Measurements from ENCODE around the gene MTX1.

The MTX1 gene

DNA sequence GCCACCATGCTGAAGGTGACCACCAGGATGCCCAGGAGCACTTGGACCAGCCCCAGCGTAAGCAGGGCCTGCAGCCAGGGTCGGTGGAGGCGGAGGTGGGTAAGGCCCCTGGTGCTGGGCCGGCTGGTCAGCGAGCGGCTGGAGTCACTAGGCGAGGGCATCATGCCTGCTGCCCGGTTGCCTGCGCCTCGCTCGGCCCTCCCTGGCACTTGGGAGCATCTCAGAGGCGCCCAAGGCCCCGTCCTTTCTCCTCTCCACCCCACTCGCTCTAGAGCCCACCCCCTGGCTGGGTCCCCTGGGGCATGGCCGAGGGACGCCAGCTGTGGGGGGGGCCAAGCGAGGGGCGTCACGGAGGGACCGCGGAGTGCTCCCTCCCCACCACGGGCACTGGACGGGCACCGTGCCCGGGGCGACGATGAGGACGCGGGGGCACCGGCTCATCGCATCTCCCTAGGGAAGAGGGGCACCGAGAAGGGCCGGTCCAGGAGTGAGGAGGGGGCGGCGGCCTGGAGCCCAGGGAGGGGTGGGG is 46.3 kb downstream of the MTX1 start:
- Histone ChIP-seq H3K79me2 (ENCODE audit: control insufficient read depth, insufficient read depth, low read length, unreplicated experiment) (peaks cover 17% of the 10 kb centered on the region), H3K27me3 (ENCODE audit: insufficient read depth, low read length) (no peaks in the 10 kb centered on the region), H2AFZ (ENCODE audit: low read length, unreplicated experiment) (peak overlapping the region; percentile 84), H3K4me3 (ENCODE audit: low read depth, low read length) (peak overlapping the region; percentile 95), H3K27ac (ENCODE audit: low read depth, low read length) (peak overlapping the region; percentile 65; the same call in 1 of the 2 replicates), H3K36me3 (ENCODE audit: insufficient read depth, low read length) (peaks cover 4% of the 10 kb centered on the region), H3K4me1 (ENCODE audit: control insufficient read depth, insufficient read depth, low read length, unreplicated experiment) (peaks cover 26% of the 10 kb centered on the region)

DNA sequence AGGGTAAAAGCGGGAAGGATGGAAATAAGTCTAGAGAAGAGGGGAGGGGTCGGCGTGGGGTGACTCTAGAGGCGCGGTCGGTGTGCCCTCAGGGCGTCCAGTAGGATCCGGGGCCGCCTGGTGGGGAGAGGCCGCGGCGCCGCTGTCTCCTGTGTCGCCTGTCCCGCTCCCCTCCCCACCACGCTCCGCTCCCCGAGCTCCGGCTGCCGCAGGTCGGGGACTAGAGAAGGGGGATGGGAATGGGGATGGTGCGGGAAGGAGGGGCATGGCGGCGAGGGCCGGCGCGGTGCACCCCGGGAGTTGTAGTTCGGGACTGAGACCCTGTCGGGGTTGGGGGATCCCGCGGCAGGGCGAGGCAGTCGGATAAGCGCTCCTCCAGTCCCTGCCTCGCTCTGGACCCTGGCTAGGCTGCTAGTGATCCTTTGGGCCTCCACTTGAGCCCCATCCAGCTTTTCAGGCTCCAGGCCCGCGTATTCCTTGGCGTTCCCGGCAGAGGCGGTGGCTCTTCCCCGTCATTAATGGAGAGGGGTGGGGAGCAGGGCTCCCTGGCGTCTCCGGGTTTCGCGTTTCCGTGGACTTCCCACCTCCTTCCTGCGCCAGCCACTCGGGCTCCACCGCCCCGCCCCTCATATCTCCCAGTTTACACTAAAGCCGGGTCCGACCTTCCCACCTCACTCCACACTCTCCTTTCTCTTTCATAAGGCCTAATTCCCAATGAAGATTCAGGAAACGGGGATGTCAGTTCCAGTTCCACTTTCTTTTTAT is 46.9 kb downstream of the MTX1 start, which contains the start of gene ENTREP3:
Gene ENTREP3 (minus strand): TSS at position 241 of the 765 bp plus-strand sequence. CDS start 606 bp downstream, outside the sequence.
- H3K4me3 ChIP-seq (ENCODE audit: low read depth, low read length), result peak within 1 kb of the TSS; percentile 95
- peak within 1 kb of the TSS; percentile 65 for H3K27ac ChIP-seq (ENCODE audit: low read depth, low read length)
- H3K4me1 ChIP-seq (ENCODE audit: control insufficient read depth, insufficient read depth, low read length, unreplicated experiment), result peaks cover 24% of the 10 kb centered on the region
- peaks cover 21% of the 10 kb centered on the region for H3K79me2 ChIP-seq (ENCODE audit: control insufficient read depth, insufficient read depth, low read length, unreplicated experiment)
- H2AFZ ChIP-seq (ENCODE audit: low read length, unreplicated experiment), result peak within 1 kb of the TSS; percentile 84
- peaks cover 4% of the 10 kb centered on the region for H3K36me3 ChIP-seq (ENCODE audit: insufficient read depth, low read length)
- no peaks in the 10 kb centered on the region for H3K27me3 ChIP-seq (ENCODE audit: insufficient read depth, low read length)

DNA sequence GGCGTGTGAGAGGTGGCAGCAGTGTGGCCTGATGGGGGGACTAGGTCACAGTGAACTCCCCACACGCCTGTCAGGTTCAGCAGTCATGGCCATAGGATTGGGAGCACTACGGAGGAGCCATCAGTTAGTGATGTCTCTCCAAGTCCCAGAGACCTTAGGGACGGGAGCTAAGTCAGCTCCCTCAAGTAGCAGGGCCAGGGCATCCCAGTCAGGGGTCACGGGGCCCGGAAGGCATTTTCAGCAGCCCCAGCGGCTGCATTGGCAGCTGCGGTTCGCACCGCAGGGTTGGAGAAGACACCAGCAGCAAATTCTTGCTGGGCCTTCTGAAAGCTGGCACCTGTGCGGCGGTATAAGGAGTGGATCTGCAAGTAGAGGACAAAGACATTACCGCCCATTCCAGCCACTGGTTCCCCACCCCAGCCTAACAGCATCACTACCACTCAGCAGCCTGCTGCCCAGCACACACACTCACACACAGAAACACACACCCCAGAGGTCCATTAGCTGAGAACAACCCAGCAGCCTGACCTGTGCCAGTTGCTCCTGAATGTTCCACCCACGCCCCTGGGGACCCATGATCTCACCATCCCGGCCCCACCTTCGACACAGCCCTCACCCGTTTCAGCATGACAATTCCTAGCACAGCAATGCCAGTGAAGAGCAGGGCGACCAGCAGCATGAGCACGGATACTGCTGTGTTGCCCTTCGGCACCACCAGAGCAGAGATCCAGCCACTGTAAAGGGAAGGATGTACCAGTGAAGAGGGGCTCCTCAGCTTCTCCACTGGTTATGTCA is 47.8 kb downstream of the MTX1 start:
- H3K4me3 ChIP-seq (ENCODE audit: low read depth, low read length), result peak overlapping the region; percentile 95

DNA sequence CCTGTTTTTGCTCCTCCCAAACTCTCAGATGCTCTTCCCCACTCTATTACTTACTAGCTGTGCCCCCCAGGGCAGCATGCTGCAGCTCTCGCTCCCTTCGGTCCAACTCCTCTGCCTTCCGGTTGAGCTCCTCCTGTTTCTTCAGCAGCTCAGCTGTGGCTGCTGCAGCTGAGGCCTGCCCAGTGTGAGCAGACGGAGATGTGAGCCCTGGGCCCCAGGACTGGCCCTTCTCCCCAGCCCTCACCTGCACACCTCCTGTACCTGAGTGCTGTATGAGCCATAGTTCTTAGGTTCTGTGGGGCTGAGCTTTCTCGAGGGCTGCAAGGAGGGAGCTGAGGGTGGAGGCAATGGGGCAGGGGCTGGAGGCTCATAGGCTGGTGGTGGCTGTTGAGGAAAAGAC is 51.8 kb downstream of the MTX1 start:
- Histone ChIP-seq H3K27me3 (ENCODE audit: insufficient read depth, low read length) (no peaks in the 10 kb centered on the region), H2AFZ (ENCODE audit: low read length, unreplicated experiment) (no peak overlapping the region), H3K36me3 (ENCODE audit: insufficient read depth, low read length) (peaks cover 12% of the 10 kb centered on the region), H3K79me2 (ENCODE audit: control insufficient read depth, insufficient read depth, low read length, unreplicated experiment) (peaks cover 17% of the 10 kb centered on the region), H3K4me1 (ENCODE audit: control insufficient read depth, insufficient read depth, low read length, unreplicated experiment) (peaks cover 17% of the 10 kb centered on the region), H3K27ac (ENCODE audit: low read depth, low read length) (no peak overlapping the region), H3K4me3 (ENCODE audit: low read depth, low read length) (no peak overlapping the region; the same call in 1 of the 2 replicates)

More for the DNA sequence above, 47.8 kb downstream of the MTX1 start:
- Histone ChIP-seq H3K36me3 (ENCODE audit: insufficient read depth, low read length) (peaks cover 4% of the 10 kb centered on the region), H3K4me1 (ENCODE audit: control insufficient read depth, insufficient read depth, low read length, unreplicated experiment) (peaks cover 28% of the 10 kb centered on the region), H3K27me3 (ENCODE audit: insufficient read depth, low read length) (no peaks in the 10 kb centered on the region), H3K79me2 (ENCODE audit: control insufficient read depth, insufficient read depth, low read length, unreplicated experiment) (peaks cover 29% of the 10 kb centered on the region), H2AFZ (ENCODE audit: low read length, unreplicated experiment) (no peak overlapping the region), H3K27ac (ENCODE audit: low read depth, low read length) (peak overlapping the region; percentile 65)

DNA sequence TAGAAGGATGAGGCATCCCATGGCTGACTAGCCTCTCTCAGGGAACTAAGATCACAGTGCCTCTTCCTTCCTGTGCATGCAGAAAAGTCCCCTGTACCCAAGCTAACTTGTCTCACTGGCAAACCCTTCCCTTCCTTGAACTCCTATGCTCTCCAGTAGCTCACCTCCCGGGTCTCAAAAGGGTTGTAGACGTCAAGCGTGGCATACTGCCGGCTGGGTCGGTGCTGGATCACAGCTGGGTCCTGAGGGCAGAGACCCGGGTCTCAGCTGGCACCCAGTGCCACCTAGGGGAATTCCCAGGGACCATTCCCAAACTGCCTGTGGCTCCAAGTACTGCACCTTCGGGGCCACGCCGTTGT is 53.0 kb downstream of the MTX1 start:
- Histone ChIP-seq H3K79me2 (ENCODE audit: control insufficient read depth, insufficient read depth, low read length, unreplicated experiment) (peaks cover 17% of the 10 kb centered on the region), H3K27ac (ENCODE audit: low read depth, low read length) (peak overlapping the region; percentile 59), H2AFZ (ENCODE audit: low read length, unreplicated experiment) (peak overlapping the region; percentile 88), H3K4me1 (ENCODE audit: control insufficient read depth, insufficient read depth, low read length, unreplicated experiment) (peaks cover 8% of the 10 kb centered on the region), H3K36me3 (ENCODE audit: insufficient read depth, low read length) (peaks cover 22% of the 10 kb centered on the region), H3K4me3 (ENCODE audit: low read depth, low read length) (peak overlapping the region; percentile 98), H3K27me3 (ENCODE audit: insufficient read depth, low read length) (no peaks in the 10 kb centered on the region)

DNA sequence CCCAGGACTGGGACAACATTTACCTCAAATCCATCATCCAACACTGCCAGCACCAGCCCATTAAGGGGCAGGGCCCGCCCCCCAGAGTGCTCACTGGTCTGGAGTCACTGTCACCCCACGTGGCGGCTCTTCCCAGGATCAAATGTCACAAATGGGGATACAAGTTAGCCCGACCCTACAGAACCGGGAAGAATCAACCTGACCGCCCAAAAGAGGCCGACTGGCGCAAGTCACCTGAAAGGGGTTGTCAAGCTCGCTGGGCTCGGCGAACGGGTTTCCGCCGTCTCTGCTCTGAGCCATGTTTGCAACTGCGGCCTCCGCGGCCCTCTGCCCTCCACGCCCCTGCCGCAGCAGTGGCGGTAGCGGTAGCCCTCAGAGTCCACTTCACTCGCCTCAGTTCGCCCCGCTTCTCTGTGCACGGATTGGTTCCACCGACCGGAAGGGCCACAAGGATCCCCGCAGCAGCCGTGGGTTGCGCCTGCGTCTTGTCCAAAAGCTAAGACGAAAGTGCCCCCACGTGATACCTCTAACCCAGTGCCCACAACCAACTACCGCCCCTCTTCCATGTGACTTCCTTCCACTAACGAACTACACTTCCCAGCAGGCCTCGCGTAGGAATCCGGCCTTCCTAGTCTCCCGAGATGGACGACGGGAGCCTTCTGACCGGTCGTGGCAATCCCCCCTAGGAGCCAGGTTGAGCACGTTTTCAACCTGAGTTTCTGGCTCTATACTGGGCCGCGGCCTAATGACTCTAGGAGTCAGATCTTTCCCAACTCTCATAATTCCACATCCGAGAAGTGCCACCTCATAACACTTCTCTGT is 53.6 kb downstream of the MTX1 start, which contains the start of gene SCAMP3:
Gene SCAMP3 (minus strand): TSS at position 509 of the 822 bp plus-strand sequence. CDS start 209 bp downstream, at position 300.
- Histone ChIP-seq H3K36me3 (ENCODE audit: insufficient read depth, low read length) (peaks cover 20% of the 10 kb centered on the region), H3K4me3 (ENCODE audit: low read depth, low read length) (peak within 1 kb of the TSS; percentile 98), H3K79me2 (ENCODE audit: control insufficient read depth, insufficient read depth, low read length, unreplicated experiment) (peaks cover 17% of the 10 kb centered on the region), H2AFZ (ENCODE audit: low read length, unreplicated experiment) (peak within 1 kb of the TSS; percentile 88), H3K27ac (ENCODE audit: low read depth, low read length) (peak within 1 kb of the TSS; percentile 59), H3K4me1 (ENCODE audit: control insufficient read depth, insufficient read depth, low read length, unreplicated experiment) (peaks cover 6% of the 10 kb centered on the region), H3K27me3 (ENCODE audit: insufficient read depth, low read length) (no peaks in the 10 kb centered on the region)

DNA sequence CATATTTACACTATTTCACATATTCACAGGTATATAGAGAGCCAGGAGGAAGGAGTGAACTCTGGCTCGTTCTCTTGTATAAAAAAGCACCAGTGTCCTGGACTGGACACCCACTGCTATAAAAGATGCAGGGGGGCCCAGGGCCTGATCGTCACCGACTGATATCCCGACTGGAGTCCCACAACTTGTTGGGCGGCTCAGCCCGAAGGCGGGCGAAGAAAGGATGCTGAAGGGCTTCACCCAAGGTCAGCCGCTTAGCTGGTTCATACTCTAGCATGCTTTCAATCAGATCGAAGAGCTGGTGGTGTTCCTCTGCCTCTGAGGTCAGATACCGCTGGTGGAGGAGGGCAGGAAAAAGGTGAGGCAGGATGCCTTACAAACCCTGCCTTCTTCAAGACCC is 54.6 kb downstream of the MTX1 start:
- peaks cover 6% of the 10 kb centered on the region for H3K4me1 ChIP-seq (ENCODE audit: control insufficient read depth, insufficient read depth, low read length, unreplicated experiment)
- H3K79me2 ChIP-seq (ENCODE audit: control insufficient read depth, insufficient read depth, low read length, unreplicated experiment), result peaks cover 17% of the 10 kb centered on the region
- peaks cover 29% of the 10 kb centered on the region for H3K36me3 ChIP-seq (ENCODE audit: insufficient read depth, low read length)
- no peak overlapping the region for H2AFZ ChIP-seq (ENCODE audit: low read length, unreplicated experiment)
- H3K27ac ChIP-seq (ENCODE audit: low read depth, low read length), result no peak overlapping the region
- no peak overlapping the region for H3K4me3 ChIP-seq (ENCODE audit: low read depth, low read length)
- no peaks in the 10 kb centered on the region for H3K27me3 ChIP-seq (ENCODE audit: insufficient read depth, low read length)

All from ACC112 (cell line).